Measurements from ENCODE around the gene NEUROD1.

Gene NEUROD1

DNA sequence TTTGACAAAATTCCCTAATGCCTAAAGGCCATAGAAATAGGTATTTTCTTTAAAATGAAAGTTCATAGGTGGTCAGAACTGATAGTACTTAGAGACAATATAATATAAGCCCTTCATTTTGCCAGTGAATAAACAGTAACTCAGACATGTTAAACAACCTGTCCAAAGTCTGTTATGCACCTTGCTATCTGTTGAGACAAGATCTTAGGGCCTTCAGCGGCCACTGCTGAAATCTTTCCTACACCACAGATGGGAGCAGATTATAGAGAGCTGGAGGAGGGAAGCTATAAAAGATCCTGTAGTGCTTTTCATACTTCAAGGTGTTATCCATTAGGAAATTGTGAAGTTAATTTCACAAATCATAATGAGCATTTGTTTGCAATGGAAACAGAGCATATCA is 37.2 kb downstream of the NEUROD1 start:
- DNase-seq = no peak

DNA sequence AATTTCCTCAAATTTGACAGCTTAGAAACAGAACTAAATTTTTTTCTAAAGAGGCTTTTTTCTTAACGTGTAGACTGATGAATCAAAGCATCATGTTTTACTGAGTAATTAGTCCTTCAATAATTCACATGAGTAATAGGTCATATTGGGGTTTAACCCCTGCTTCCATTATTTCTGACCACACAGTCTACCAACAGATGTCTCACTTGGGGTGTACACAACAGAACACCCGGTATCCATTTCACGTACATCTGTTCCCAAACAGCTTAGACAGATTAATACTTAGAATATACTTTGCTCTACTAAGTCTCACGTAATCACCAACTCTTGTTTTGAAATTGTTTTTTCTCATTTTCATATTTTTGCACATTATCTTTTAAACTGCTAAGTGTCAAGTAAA is 38.2 kb downstream of the NEUROD1 start:
- no peak for DNase-seq

DNA sequence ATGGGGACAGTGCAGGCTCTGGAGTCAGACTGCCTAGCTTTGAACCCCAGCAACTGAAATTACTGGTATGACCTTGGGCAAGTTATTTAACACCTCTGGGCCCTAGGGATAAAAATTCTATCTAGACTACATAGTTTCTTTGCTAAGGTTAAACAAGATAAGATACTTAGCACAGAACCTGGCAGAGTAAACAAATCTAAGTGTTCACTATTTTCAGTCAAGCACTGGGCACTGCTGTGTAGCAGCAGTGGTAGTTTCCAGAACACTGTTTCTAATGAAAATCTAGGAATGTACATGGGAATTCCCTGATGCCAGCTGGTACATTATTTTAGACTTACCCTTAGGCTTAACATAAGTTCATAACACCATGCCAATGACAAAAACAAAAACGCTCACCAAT is 40.6 kb downstream of the NEUROD1 start:
- DNase-seq = no peak

DNA sequence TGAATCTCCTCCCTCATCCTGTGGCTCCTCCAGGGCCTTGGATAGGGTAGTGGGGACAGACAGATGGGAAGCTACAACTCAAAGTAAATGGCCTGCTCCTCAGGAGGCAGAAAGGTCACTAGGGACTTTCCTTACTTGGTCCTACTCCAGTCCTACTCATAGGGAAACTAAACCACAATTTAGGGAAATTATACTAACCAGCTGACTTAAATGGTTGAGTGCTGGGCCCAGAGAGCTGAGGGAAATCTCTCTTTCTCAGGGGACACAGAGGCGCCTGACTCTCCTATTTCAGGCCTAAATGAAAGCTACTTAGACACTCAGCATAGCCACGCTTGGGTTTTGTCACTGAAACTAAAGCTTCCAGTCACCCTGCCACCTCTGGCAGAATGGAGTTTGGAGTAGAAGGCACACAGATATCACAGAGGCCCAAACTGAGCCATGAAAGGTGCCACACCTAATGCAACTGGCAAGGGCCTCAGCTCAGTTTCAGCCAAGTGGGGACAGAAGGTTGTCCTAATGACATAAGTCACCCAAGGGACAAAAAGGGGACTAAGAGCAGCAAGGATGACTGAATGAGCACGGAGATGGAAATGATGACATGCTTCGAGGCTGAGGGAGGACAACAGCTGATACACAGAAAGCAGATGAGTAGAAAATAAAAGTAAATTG is 47.5 kb downstream of the NEUROD1 start:
- no peak for DNase-seq

DNA sequence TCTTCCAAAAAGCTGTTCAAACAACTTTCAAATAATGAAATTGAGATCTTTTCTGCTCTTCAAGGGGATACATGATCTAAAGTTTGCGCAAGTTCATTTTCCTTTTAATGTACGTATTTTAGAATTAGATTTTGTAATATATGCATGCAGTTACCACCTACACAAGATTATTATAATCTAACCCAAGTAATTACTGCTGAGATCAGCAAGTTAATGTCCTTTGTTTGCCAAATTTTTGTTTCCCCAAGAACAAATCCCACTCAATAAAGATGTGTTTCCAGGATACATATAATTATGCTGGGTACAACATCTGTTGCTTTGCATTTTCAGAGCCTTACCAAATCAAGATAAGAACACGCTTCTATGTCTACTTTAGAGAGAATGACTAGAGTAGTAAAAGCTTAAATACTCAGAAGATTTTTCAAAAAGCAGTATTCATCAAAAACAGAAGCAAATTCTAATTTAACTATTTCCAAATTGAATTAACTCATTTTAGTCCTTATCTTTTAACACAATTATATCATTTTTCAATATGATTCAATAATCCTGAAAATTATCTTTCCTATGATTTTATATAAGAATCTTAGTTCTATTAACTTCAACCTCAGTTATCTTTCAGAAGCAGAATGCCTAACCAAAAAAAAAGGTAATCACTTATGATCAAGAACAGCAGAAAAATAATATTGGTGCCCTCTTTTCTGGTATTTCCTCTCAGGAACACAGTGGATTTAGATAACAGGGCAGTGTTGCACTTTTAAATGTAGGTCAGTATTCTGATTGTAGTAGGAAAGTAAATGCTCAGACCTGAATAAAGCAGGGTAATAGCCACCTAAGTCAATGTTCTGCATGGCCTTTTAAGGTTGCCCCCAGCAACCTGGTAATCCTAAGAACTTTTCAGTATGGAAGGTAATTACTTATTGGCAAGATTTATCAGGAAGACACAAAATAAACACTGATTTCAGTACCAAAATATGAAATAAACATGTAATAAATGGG is 51.4 kb downstream of the NEUROD1 start:
- no peak for DNase-seq

DNA sequence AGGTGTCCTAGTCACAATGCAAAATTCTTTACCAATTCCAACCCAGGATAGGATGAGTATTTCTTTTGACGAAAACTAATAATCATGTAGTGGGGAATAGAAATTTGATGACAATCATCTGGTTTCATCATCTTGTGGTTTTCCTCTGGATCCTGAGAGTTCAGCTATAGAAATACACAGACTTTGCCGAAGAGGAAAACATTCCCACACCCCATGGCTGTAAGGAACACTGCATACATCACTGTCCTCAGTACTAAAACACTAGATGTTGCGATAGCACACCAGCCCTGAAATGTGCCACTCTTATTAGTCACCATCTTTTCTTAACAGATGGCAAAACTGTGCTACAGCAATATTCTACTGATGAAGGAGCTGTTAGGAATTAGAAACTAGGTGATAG is 52.8 kb downstream of the NEUROD1 start:
- no peak for DNase-seq

DNA sequence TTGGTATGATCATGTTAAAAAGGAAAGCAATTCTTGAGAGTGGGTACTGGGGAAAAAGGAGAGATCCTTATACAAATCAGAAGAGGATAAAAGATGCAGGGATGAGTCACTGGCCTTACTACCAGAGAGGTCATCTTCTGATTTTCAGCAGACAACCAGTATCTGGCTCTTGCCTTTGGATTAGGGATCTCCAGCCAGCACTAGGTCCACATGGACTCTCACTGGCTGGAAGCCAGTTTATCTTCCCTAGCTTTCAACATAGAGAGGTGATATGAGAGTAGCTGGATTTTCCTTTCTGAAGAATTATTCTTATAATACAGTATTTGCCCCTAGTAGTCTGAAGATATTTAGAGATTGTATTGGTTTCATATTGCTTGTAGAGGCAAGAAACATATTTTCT is 53.6 kb downstream of the NEUROD1 start:
- no peak for DNase-seq
